Thyroid gland (tissue), 4 donors: ENCODE data around the gene MC3R. TPM values are rescaled to one million over a fixed set of nuclear protein-coding genes. Genes with fewer than 3 reads are reported as not detected.

Source experiments
- DNase-seq, 2 donors: peaks; one replicate each; pipeline ENCODE4 v3.0.0-alpha.2; 2019
- H3K27ac ChIP-seq, 3 donors: fragments of 200-600 bp; sonication (generic); 1 replicate in 2 of 3; 2 replicates in 1 of 3; pipeline ENCODE4 v1.5.1; 2016 to 2019; ENCODE audit warnings: mild to moderate bottlenecking in 1 of 3, moderate library complexity in 1 of 3
- H3K27me3 ChIP-seq: fragments of 200-600 bp; sonication (generic); one replicate; pipeline ENCODE4 v1.5.1; 2019
- H3K36me3 ChIP-seq, 2 donors: fragments of 200-600 bp; sonication (generic); one replicate each; pipeline ENCODE4 v1.5.1; 2016 to 2019
- H3K4me1 ChIP-seq, 2 donors: fragments of 200-600 bp; sonication (generic); one replicate each; pipeline ENCODE4 v1.5.1; 2017 to 2019
- H3K4me3 ChIP-seq, 3 donors: fragments of 200-600 bp; sonication (generic); replicated peaks in 1 of 3; 1 replicate in 2 of 3; 2 replicates in 1 of 3; pipeline ENCODE4 v1.5.1; 2016; ENCODE audit warnings: mild to moderate bottlenecking in 1 of 3
- H3K9me3 ChIP-seq: fragments of 200-600 bp; sonication (generic); one replicate; pipeline ENCODE4 v1.5.1; 2017
- POLR2A ChIP-seq, 2 donors: fragments of 450-650 bp; IDR thresholded peaks; one replicate each; pipeline ENCODE4 v1.6.1; 2017; ENCODE audit warnings: antibody characterized with exemption in 2 of 2, mild to moderate bottlenecking in 2 of 2, moderate library complexity in 1 of 2
- WGBS, 2 donors: methylation state at CpG; one replicate each; pipeline ENCODE4 v1.1.5; 2017; 5-methylcytosine and 5-hydroxymethylcytosine counted together
- intact Hi-C: fragments of 100-400 bp; cut with DNase I; formaldehyde crosslinking; loops from one replicate; pipeline ENCODE4 v1.15.1; 2023
- total RNA-seq, 4 donors: library from RNA; depleted of rRNA; stranded (reverse); fragments of >200 nt; gene quantifications; one replicate each; pipeline ENCODE4 v1.2.3, GENCODE V29; 2016
- TF ChIP-seq, protein P1 (sequence below), 6 experiments: fragments of 200-600 bp in 3 of 6; fragments of 450-650 bp in 3 of 6; sonication (generic) in 3 of 6; IDR thresholded peaks; one replicate each; pipeline ENCODE4 v1.5.1; 2016 to 2019; ENCODE audit warnings: antibody characterized with exemption in 6 of 6, mild to moderate bottlenecking in 2 of 6, inconsistent platforms in 1 of 6, moderate library complexity in 1 of 6

MC3R gene
- total RNA-seq, 4 donors from 2014 or later: not detected

DNA sequence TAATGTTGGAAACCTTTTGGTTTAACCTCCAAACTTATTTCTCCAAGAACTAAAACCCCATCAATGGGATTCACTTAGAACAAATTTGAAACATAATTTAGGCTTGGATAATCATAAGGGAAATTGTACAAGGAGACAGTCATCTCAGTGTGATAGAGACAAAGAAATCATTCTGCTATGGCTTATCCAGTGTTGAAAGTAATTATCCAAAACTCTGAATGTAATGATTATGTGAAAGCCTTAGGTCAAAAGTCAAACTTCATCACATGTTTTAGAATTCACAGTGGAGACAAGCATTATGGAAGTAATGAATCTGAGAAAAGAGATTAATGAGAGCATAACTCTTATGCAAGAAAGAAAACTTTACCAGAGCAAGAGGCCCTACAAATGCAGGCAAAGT lies 20.0 kb downstream of the MC3R start:
- H3K9me3 ChIP-seq: no peaks in the 10 kb centered on the region
- no peak overlapping the region for H3K4me3 ChIP-seq
- no peak overlapping the region for H3K27ac ChIP-seq
- H3K4me1 ChIP-seq: no peaks in the 10 kb centered on the region
- intact Hi-C loops: no loop called here
- TF ChIP-seq, protein P1, sequence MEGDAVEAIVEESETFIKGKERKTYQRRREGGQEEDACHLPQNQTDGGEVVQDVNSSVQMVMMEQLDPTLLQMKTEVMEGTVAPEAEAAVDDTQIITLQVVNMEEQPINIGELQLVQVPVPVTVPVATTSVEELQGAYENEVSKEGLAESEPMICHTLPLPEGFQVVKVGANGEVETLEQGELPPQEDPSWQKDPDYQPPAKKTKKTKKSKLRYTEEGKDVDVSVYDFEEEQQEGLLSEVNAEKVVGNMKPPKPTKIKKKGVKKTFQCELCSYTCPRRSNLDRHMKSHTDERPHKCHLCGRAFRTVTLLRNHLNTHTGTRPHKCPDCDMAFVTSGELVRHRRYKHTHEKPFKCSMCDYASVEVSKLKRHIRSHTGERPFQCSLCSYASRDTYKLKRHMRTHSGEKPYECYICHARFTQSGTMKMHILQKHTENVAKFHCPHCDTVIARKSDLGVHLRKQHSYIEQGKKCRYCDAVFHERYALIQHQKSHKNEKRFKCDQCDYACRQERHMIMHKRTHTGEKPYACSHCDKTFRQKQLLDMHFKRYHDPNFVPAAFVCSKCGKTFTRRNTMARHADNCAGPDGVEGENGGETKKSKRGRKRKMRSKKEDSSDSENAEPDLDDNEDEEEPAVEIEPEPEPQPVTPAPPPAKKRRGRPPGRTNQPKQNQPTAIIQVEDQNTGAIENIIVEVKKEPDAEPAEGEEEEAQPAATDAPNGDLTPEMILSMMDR (IDR thresholded peaks at IDR 0.05): no peak
- no peak for TF ChIP-seq POLR2A (IDR thresholded peaks at IDR 0.05)
- H3K27me3 ChIP-seq: no peaks in the 10 kb centered on the region
- H3K36me3 ChIP-seq: no peaks in the 10 kb centered on the region
- DNase-seq: no peak

DNA sequence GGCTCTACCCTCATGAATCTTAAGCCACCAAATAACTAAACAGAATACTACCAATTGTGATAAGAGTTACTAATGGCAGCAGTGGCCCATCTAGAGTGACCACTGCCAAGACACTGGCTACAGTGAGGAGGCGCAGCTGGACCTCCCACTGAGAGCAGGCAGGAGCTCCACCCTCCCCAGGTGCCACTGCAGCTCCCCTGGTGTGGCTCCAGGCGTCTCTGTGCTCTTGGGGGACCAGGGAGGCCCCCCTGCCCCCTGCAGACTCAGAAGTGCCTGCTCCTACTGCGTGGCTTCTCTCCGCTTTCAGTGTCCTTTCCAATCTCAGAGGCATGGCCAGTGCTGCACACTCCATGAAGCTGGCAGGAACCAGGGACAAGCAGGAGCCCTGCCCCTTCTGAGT lies 23.4 kb downstream of the MC3R start:
- 72 to 81% methylated on average over 3 to 4 of the region's 4 CpGs for WGBS, 2 donors
- Histone ChIP-seq H3K9me3 (no peaks in the 10 kb centered on the region), H3K36me3 (no peaks in the 10 kb centered on the region), H3K27ac (no peak overlapping the region), H3K4me1 (no peaks in the 10 kb centered on the region), H3K4me3 (no peak overlapping the region), H3K27me3 (no peaks in the 10 kb centered on the region)
- TF ChIP-seq, protein P1 (IDR thresholded peaks at IDR 0.05): no peak
- TF ChIP-seq POLR2A (IDR thresholded peaks at IDR 0.05): no peak
- DNase-seq: no peak
- intact Hi-C loops: no loop called here

- Histone ChIP-seq H3K4me1 (no peaks in the 10 kb centered on the region), H3K36me3 (no peaks in the 10 kb centered on the region), H3K27me3 (no peaks in the 10 kb centered on the region), H3K9me3 (no peaks in the 10 kb centered on the region), H3K4me3 (no peak overlapping the region), H3K27ac (no peak overlapping the region)
- TF ChIP-seq, protein P1 (IDR thresholded peaks at IDR 0.05): no peak
- TF ChIP-seq POLR2A (IDR thresholded peaks at IDR 0.05): no peak
- no peak for DNase-seq
- WGBS, 2 donors: 84 to 88% methylated on average over 2 of the region's 2 CpGs
- intact Hi-C loops: no loop called here
Measured at GRCh38 chr20:56273491-56273890, 25.0 kb downstream of the MC3R start.

- intact Hi-C loops: no loop called here
- 71 to 76% methylated on average over 6 of the region's 6 CpGs for WGBS, 2 donors
- Histone ChIP-seq H3K4me1 (no peaks in the 10 kb centered on the region), H3K27ac (no peak overlapping the region), H3K4me3 (no peak overlapping the region), H3K36me3 (no peaks in the 10 kb centered on the region), H3K9me3 (no peaks in the 10 kb centered on the region), H3K27me3 (no peaks in the 10 kb centered on the region)
- DNase-seq: no peak
- TF ChIP-seq, protein P1 (IDR thresholded peaks at IDR 0.05): no peak
- TF ChIP-seq POLR2A (IDR thresholded peaks at IDR 0.05): no peak
Measured at GRCh38 chr20:56274156-56274555, 25.6 kb downstream of the MC3R start.

- Histone ChIP-seq H3K4me1 (no peaks in the 10 kb centered on the region), H3K27me3 (no peaks in the 10 kb centered on the region), H3K36me3 (no peaks in the 10 kb centered on the region), H3K27ac (no peak overlapping the region), H3K4me3 (no peak overlapping the region), H3K9me3 (no peaks in the 10 kb centered on the region)
- TF ChIP-seq, protein P1 (IDR thresholded peaks at IDR 0.05): no peak
- TF ChIP-seq POLR2A (IDR thresholded peaks at IDR 0.05): no peak
- 85 to 91% methylated on average over 2 of the region's 2 CpGs for WGBS, 2 donors
- intact Hi-C loops: no loop called here
- no peak for DNase-seq
Measured at GRCh38 chr20:56278196-56278595, 29.7 kb downstream of the MC3R start.
